ENCODE results near the gene PEX1. TPM values are rescaled to one million over a fixed set of nuclear protein-coding genes. Genes with fewer than 3 reads are reported as not detected.
"Not testable (repeated sequence)": the region's sequence is repeated elsewhere in the genome, so short reads cannot be mapped to it uniquely, and the experiment has no call there.

Gene PEX1
- total RNA-seq, 4 donors from 2014 or later = 30.6 to 49.5 (median 35.6) TPM

GRCh38 chr7:92447345-92448204, 80.7 kb downstream of the PEX1 start, which contains the start of gene GATAD1:
Gene GATAD1 (plus strand): TSS chr7:92447482. CDS start chr7:92447730, 248 bp downstream.
- Histone ChIP-seq H3K4me3 (replicated peaks in 1 of 3) (peak within 1 kb of the TSS; percentile 73 to 97 (median 76)), H3K9me3 (no peaks in the 10 kb centered on the region), H3K27ac (peak within 1 kb of the TSS; percentile 95 to 98 (median 97)), H3K36me3 (peaks cover 10 to 11% of the 10 kb centered on the region in 2 donors), H3K4me1 (peaks cover 9 to 10% of the 10 kb centered on the region in 2 donors), H3K27me3 (no peaks in the 10 kb centered on the region)
- 0% methylated on average over 18 to 29 of the region's 87 CpGs for WGBS, 2 donors
- intact Hi-C loops (cut with DNase I) = no loop called here
- DNase-seq = peak; percentile 94
- TF ChIP-seq POLR2A (IDR thresholded peaks at IDR 0.05) (peak; percentile 7 to 89), CTCF (IDR thresholded peaks at IDR 0.05) (peak in 5 of 6 experiments; percentile 76 to 98 (median 92))

- H3K9me3 ChIP-seq = no peaks in the 10 kb centered on the region
- TF ChIP-seq POLR2A (IDR thresholded peaks at IDR 0.05) (no peak), CTCF (IDR thresholded peaks at IDR 0.05) (peak in 1 of 6 experiments; percentile 94)
- DNase-seq = no peak
- peaks cover 9 to 10% of the 10 kb centered on the region in 2 donors for H3K4me1 ChIP-seq
- H3K27me3 ChIP-seq = no peaks in the 10 kb centered on the region
- peak overlapping the region; percentile 95 to 98 (median 97) for H3K27ac ChIP-seq
- H3K36me3 ChIP-seq = peaks cover 4 to 5% of the 10 kb centered on the region in 2 donors
- intact Hi-C loops (cut with DNase I) = no loop called here
- 53% methylated on average over 20 to 21 of the region's 21 CpGs for WGBS, 2 donors
- peak overlapping the region in 1 of 3 donors; percentile 73 for H3K4me3 ChIP-seq (replicated peaks in 1 of 3)
Observed at GRCh38 chr7:92446869-92447344, 81.4 kb downstream of the PEX1 start.

GRCh38 chr7:92442720-92443119, 85.6 kb downstream of the PEX1 start:
- H3K27me3 ChIP-seq; DNase-seq; H3K36me3 ChIP-seq; intact Hi-C loops (cut with DNase I); H3K9me3 ChIP-seq; H3K27ac ChIP-seq; H3K4me1 ChIP-seq; H3K4me3 ChIP-seq (replicated peaks in 1 of 3): not testable (repeated sequence)
- 89 to 91% methylated on average over 2 of the region's 2 CpGs for WGBS, 2 donors

GRCh38 chr7:92437956-92438491, 90.3 kb downstream of the PEX1 start:
- Histone ChIP-seq H3K27ac (no peak overlapping the region), H3K4me1 (no peaks in the 10 kb centered on the region), H3K27me3 (no peaks in the 10 kb centered on the region), H3K36me3 (no peaks in the 10 kb centered on the region), H3K9me3 (no peaks in the 10 kb centered on the region), H3K4me3 (replicated peaks in 1 of 3) (no peak overlapping the region)
- DNase-seq = no peak
- TF ChIP-seq CTCF (IDR thresholded peaks at IDR 0.05) (no peak), POLR2A (IDR thresholded peaks at IDR 0.05) (no peak)
- intact Hi-C loops (cut with DNase I) = no loop called here
- WGBS, 2 donors = 79 to 83% methylated on average over 6 of the region's 6 CpGs

Other genes with a start within 250 kb of the PEX1 start
- 10 to 100 TPM; 46.1 to 99.0 (median 63.1) TPM for gene GATAD1, start 81.0 kb downstream of the PEX1 start, total RNA-seq
- not detected for gene ERVW-1, start 50.6 kb downstream of the PEX1 start, total RNA-seq
- gene RBM48, start 275 bp upstream of the PEX1 start, total RNA-seq = 10 to 100 TPM; 12.7 to 23.8 (median 14.8) TPM
- gene FAM133B, start 61.9 kb upstream of the PEX1 start, total RNA-seq = 10 to 100 TPM; 28.5 to 33.4 (median 30.4) TPM